ENCODE data around the gene BCAN. TPM values are rescaled to one million over a fixed set of nuclear protein-coding genes. Genes with fewer than 3 reads are reported as not detected.
A peak's percentile ranks its signal among the peaks of the same experiment; 100 is the strongest.

BCAN gene
- total and polyA plus RNA-seq, 2 of the 4 experiments (the other 2 are of a cell fraction): 0.07 TPM; not detected in 1

DNA sequence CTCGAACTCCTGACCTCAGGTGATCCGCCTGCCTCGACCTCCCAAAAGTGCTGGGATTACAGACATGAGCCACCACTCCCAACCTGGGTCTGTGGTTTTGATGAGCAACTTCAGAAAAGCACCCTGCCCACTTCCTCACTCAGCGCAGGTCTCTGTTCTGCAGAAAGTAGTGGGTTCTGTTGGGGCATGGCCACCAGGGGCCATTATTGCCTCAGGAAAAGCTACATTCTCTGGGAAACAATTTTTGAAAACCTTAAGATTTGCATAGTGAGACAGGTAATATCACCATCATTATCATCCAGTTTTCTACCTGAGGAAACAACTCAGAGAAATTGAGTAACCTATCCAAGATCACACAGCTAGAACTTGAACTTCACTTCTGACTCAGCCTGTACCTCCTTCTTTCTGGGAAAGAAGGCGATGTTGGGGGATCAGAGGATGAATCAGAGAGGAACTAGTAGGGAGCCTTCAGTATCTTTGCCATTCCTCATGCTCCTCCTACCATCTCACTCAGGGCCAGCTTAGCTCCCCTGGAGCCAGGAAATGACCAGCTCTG, 42.4 kb downstream of the BCAN start:
- Histone ChIP-seq H2BK15ac (ENCODE audit: low read depth, low read length) (no peak overlapping the region), H3K4ac (ENCODE audit: low read depth, low read length) (no peak overlapping the region), H3K18ac (ENCODE audit: low read depth, low read length) (no peak overlapping the region), H4K8ac (ENCODE audit: low read depth in 2 of 2, low read length in 2 of 2) (no peak overlapping the region), H4K91ac (ENCODE audit: insufficient read depth, low read depth, low read length) (no peak overlapping the region), H2BK5ac (ENCODE audit: low read depth, low read length, poor library complexity, severe bottlenecking) (no peak overlapping the region), H3K9ac (ENCODE audit: low read depth, low read length) (no peak overlapping the region), H3K23ac (ENCODE audit: low read depth, low read length) (no peak overlapping the region), H4K5ac (ENCODE audit: low read depth, low read length) (no peak overlapping the region), H2AFZ (replicated peaks; ENCODE audit: low read length, poor library complexity) (peak overlapping the region; percentile 1), H3K4me3 (ENCODE audit: insufficient read depth, low read depth, low read length) (no peak overlapping the region), H3K4me1 (ENCODE audit: control insufficient read depth, insufficient read depth, low read length) (0 out of 2 replicates have a peak, but pooled peaks cover 2% of the 10 kb centered on the region), H4K20me1 (ENCODE audit: insufficient read depth, low read length) (no peaks in the 10 kb centered on the region), H2BK120ac (ENCODE audit: low read depth, low read length) (no peak overlapping the region), H3K79me1 (ENCODE audit: low read depth in 1 of 2, low read length in 2 of 2) (no peaks in the 10 kb centered on the region), H3K27ac (ENCODE audit: insufficient read depth, low read length) (no peak overlapping the region), H3K4me2 (ENCODE audit: low read depth, low read length) (no peak overlapping the region), H3K27me3 (ENCODE audit: control insufficient read depth, insufficient read depth, low read length) (peaks cover 25% of the 10 kb centered on the region), H2AK5ac (ENCODE audit: low read depth, low read length) (no peak overlapping the region), H2AK9ac (replicated peaks; ENCODE audit: low read depth, low read length, poor library complexity) (no peak overlapping the region), H2BK20ac (ENCODE audit: low read depth, low read length) (no peak overlapping the region), H3K9me3 (ENCODE audit: control insufficient read depth, insufficient read depth, low read length) (no peaks in the 10 kb centered on the region), H3K36me3 (ENCODE audit: control insufficient read depth, insufficient read depth, low read length) (no peaks in the 10 kb centered on the region), H3K56ac (ENCODE audit: extremely low read depth, insufficient read depth, low read length) (no peak overlapping the region), H3K14ac (replicated peaks; ENCODE audit: low read depth, low read length) (no peak overlapping the region), H3K9me1 (ENCODE audit: insufficient read depth, low read length) (no peaks in the 10 kb centered on the region)
- TF ChIP-seq POLR2A (IDR thresholded peaks at IDR 0.05; ENCODE audit: low read depth, low read length): no peak
- no peak for TF ChIP-seq RFX5 (IDR thresholded peaks at IDR 0.05; ENCODE audit: low read depth, low read length)
- no peak for TF ChIP-seq CHD1 (IDR thresholded peaks at IDR 0.05; ENCODE audit: low read depth, low read length)
- no peak for TF ChIP-seq CTCF (conservative IDR thresholded peaks at IDR 0.05; ENCODE audit: low read depth, low read length)
- TF ChIP-seq NFE2L2 (IDR thresholded peaks at IDR 0.05; ENCODE audit: low read depth, low read length): no peak
- no peak for TF ChIP-seq RCOR1 (IDR thresholded peaks at IDR 0.05; ENCODE audit: insufficient replicate concordance, low read length)
- ATAC-seq (ENCODE audit: low read depth): peak; percentile 38
- DNase-seq: peak; percentile 76
- ChIA-PET CTCF (interaction anchor here (0.6 to 1.2 kb wide), 3 partner anchors 19 to 206 kb away, joined by 3 to 4 read pairs (median 3); no protein-coding TSS in a partner anchor), POLR2A (ENCODE audit: unreplicated experiment) (no interaction called here)
- dilution Hi-C loops (cut with HindIII; ENCODE audit: low sequenced_read_pairs, unreplicated experiment) (no loop called here), intact Hi-C loops (cut with micrococcal nuclease) (no loop called here), in situ Hi-C loops (cut with MboI; ENCODE audit: low sequenced_read_pairs) (no loop called here)
- BruUV-seq (replicated peaks): no TSS peak
- WGBS, 2 experiments (ENCODE audit: extremely low coverage in 2 of 2, insufficient read length in 1 of 2): 83% methylated on average over 2 of the region's 5 CpGs; no CpG with 5 or more reads in 1 of the 2 experiments

Measured in IMR-90 (cell line).